HG03175 (cell line): ENCODE measurements around the gene HOXB3.

ENCODE experiments used
- ATAC-seq: cut with Tn5 transposase; IDR thresholded peaks from one replicate; pipeline ENCODE4 v1.9.1; 2021; ENCODE audit warnings: mild to moderate bottlenecking, moderate library complexity; ENCODE audit not compliant: unreplicated experiment

The HOXB3 gene

DNA sequence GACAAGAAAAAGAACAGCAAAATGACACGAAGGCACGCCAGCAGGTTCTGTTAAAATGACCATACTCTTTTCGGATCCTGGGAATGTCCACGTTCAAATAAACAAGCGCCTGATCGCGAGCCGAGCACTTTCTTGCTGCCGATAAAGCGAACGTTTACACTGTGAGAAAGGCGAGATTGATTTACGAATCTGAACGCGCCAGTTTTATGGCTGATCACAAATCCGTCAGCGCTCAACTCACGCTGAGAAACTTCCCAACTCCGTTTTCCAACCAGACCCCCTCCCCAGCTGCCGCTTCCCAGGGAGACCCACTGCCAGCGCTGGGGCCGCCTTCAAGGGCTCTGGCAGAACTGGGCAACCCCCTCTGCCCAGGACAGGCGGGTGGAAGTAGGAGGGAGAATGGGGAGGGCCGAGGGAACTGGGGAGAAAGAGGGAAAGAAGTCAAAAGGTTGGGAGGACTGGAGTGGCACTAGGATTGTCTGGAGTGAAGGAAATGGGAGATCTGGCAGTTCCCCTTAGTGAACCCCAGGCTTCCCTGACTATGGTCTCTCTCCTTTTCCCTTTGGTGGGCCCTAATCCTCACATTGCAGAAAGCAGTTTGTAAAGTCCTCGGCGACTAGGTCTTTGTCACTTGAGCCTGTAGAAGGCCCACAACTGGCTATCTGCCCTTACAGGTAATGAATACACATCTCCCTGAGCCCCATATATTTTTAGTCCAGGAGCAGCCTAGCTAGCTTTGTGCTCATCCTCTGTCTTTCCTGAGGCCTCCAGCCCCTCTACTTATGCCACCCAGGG, 18.8 kb downstream of the HOXB3 start:
- ATAC-seq, result no peak

DNA sequence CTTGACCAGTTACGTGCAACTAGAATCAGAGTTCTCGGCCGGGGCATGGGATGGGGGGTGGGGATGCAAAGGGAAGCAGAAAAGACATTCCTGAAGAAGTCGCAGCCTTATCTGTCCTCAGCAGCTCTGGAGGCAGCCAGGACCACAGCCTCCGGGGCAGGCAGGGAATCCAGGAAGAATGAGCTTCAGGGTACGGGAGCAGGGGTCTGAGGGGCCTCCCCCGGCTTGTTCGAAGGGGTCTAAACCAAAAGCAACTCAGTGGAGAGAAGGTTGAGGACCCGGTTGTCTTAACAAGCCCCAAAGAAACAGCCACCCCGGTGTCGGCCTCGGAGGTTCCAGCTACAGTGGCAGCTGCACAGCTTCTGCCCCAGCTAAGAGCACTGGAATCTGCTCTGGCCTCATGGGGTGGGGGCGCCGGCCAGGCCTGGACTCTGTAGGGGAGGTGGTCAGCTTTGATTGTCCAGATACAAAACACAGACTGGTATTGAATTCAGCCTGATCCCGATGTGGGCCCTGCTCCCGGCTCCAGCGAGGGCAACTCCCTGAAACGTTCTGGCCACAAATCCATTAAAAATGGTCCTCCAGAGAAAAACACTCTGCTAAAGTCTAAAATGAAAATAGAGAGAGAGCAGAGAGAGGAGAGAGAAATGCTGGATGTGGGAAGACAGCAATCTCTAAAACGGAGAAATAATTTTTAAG, 19.6 kb downstream of the HOXB3 start:
- ATAC-seq, result no peak

DNA sequence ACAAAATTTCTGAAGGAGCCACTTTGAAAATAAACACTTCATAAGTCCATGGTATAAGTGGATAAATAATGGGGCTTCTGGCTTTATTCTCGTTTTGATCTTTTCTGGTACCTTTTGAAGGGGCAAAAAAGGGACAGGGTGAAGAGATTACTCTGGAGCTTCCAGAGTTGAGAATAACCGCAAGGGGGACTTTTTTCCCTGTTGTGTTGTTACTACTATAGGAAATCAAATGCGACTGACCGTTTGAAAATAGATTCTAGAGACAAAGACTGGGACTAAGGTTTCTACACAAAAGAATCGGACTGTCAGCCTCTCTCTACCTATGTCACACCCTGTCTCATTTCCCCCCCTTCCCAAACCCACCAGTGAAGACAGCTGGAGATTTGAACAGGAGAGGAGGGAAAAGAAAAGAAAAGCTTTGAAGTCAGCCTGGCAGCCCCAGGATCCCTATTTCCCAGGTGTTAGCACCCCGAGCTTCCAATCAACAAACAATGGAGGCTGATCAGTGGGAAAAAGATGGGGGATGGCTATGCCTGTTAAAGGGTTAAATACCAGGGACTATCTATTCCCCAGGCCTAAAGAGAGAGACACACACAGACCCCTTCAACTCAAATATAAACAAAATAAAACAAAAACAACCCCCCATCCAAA, 20.2 kb downstream of the HOXB3 start:
- no peak for ATAC-seq

DNA sequence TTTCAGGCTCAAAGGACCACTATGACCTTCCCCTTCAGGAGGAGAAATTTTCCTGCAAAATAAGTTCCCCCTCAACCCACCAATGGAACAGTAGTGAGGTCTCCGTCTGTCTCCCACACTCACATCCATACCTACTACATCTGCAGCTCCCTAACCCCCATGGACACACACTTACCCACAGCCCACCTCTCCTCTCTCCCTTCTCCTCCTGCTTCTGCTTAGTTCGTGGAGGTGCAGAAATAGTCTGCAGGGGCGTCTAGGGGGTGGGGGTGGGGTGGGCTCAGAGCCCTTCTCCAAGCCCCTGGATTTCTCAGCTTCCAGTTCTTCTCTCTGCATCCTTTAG, 20.8 kb downstream of the HOXB3 start:
- no peak for ATAC-seq

DNA sequence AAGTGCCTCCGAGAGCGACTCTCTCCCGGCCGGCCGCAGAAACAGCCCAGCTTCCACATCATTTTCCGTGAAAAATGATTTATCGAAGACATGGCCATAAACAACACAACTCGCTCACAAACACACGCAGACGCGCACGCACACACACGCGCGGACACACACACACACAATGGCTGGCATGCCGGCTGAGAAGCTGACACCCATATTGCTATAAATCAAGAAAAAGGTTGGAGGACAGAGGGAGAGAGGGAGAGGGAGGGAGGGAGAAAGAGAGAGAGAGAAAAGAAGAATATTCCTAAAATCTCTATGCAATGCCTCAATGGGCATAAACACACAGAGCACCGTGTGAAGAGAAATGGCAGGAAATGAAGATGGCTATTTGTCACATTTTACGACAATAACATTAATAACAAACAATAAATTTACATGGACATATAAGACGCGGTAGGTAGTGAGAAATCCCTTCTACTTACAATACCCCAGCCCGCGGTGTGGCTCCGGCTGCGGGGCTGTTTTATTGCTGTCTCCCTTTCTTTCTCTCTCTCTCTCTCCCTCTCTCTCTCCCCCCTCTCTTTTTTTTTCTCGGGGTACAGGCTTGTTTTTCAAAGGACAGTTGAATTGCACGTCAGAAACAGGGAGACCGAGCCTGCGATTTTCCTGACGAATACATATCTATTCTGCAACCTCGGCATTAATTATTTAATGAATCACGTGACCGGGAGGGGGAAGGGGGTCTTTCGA, 21.4 kb downstream of the HOXB3 start:
- ATAC-seq, result no peak

DNA sequence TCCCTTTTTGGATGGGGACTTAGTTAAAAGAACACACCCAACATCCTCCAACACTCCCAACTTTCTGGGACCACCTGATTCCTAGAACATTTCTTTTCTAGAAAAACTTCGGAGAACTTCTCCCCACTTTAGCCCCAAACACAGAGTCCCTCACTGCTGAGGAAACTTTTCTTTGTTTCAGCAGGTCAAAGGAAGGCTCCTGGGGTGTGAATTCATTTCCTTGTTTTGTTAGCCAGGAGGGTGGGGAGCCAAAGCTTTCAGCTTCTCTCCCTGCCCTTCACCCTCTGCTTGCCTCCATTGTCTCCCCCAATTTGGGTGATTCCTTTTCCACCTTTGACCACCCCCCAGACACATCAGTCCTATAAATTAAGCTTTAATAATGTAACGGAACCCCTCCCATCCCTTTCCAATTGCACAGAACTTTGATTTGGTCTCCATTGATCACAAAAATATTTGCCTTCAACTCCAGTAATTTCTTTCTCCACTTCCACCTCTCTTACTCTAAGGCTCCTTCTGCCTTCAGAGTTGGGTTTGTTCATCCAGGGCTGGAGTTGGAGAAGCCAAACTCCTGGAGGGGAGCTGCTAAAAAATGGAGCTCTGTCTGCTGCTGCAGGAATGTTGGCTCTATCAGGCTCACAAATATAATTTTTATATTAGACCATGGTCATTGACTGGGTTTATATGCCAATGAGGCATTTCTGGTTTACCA, 22.2 kb downstream of the HOXB3 start:
- no peak for ATAC-seq

DNA sequence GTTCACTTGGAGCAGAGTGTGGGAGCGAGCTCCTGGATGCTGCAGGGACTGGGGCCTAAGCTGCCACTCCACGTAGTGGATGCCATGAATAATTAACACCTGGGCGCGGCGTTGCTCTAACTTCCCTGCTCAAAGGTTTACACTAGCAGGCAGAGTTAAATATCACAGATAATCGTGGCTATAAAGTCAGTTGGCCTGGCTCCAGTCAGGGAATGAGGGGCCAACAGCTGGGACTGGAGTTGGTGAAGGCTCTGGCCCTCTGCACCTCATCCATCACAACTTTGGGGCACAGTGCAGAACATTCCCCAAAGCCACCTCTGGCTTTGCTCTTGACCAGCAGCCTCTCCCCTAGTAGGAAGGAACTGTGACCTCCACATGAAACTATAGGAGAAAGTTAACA, 22.8 kb downstream of the HOXB3 start:
- no peak for ATAC-seq

DNA sequence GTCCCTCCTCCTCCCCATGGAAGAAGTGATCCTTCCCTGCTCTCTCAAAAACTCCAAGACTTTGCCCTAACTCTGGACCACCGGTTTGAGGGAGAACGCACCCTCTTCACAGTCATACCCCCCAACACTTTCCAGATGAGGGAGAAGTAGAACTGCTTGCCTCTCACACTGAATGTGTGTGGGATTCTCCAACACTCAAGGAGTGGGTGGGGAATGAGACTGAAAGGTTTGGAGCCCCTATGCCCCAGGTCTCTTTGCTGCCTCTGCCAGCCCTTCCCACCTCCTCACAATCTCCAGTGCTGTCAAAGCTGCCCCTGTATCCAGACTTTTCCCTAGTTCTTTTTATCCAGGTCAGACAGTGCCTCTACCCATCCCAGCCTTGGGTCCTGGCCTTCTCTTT, 23.3 kb downstream of the HOXB3 start:
- no peak for ATAC-seq

DNA sequence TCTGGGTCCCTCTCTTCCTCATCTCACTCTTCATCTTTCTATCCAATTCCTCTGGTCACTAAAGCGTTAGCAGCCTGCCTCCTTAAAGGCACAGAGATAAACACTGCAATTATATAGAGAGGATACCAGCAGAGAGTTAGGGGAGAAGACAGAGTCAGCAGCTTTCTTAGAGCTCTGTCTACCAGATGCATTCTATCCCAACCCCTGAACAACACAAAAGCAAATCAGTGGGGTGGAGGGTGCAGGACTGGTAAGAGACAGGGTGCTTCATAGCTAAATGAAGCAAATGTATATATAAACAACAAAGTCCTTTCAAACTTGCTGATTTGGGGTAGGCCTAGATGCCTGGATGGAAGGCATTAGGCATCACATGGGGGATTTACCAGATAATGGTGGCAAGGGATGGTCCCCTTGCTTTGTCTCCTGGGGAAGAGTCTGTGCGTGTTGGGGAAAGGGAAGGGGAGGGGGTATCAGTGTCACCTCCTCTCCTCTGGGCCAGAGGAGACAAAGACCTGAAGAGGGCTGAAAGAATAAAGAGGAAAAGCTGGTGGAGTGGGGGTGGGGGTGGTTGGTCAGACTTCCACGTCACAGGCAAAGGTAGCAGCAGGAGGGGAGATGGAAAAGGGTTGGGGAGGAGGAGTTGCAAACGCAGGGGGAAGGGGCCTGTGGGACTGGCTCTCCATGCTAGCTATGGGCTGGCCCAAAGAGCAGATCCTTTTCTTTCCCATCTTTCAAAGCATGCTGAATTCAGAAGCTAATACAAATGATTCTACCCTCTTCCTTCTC, 23.9 kb downstream of the HOXB3 start:
- ATAC-seq, result no peak

DNA sequence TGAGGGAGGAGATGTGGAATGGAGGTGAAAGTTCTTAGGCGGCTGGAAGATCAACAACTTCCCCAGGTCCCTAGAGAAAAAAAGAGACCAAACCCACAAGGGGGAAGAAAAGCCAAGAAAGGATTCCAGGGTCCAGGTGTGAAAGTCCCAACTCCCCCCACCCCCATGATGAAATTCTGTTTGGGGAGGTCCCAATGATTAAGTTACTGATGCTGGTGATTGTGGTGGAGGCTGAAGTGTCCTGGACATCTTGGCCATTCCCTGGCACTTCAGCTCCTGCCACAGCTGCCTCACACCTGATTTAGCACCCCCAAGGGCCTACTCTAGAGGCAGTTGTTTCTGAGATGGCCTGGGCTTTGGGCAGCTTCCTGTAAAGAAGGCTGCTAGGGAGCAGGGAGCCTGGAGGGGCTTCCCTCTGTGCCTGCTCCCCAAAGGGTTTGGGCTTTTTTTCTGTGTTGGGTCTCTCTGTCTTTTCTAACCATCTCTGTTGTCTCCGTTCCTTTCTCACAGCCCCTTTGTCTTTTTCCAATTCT, 25.0 kb downstream of the HOXB3 start:
- ATAC-seq, result no peak

DNA sequence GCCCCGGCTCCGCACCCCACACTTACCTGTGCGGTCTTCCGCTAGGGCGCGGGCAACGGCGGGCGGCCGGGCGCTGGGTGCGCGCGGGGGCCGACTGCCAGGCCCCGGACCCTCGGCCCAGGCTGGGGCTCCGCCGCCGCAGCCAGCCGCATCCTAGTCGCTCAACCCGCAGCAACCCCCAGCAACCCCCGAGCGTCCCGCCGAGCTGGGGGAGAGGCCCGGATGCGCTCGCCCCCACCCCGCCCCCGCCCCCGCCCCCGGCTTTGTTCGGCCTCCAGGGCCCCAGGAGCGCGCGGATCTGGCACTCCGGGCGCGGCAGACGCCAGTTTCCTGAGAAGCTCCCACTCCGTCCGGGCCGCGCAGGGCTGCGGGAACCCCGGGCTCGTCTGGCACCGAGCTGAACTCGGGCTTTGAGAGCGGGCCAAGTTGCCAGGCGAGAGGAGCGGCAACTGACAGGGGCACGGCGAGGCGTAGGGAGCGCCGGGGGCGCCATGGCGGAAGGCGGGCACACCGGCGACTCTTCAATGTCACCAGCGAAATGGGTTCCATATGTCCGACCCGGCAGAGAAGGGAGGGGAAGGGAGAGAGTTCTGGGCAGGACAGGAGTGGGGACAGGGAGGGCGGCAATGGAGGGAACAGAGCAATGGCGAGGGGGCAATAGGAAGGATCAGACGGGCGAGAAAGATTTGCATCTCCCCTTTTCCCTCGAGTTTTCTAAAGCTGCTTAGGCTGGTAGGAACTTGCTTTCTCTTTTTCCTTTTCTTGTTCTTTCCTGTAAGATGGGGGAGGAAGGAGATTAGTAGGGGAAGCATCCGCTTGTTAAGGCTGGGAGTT, 25.6 kb downstream of the HOXB3 start:
- no peak for ATAC-seq

DNA sequence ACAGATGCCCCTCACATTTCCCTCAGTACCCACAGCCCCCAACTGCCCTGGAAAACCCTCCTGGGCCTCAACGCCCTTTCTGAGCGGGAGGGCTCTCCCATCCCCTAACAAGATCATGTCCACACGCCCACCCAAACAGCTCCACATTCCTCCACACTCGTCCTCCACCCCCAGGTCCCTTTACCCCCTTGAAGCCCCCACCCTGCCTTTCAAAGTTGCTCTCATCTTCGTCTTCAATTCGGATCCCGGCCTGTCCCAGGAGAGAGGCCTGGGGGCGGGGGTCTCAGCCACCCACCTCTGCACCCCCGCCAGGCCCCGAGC, 26.2 kb downstream of the HOXB3 start:
- ATAC-seq, result no peak

DNA sequence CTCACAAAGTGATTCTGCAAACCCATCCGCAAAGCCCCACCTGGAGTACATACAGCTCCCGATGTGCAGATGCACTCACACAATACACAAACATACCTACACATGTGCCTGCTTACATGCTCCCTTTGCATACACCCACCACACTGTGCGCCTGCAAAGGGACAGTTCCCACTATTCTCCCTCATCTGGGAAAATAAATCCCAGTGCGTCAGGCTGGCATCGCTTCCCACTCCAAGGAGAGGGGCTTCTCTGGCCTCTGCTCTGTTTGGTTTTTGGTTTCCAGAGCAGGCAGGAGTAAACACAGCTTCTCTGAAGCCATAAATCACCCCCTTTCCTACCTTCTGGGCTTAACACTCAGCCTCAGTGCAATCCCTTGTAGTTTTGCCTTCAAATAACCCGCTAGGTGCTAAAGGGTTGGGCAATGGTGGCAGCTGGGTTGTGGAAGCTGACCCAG, 26.6 kb downstream of the HOXB3 start:
- no peak for ATAC-seq

DNA sequence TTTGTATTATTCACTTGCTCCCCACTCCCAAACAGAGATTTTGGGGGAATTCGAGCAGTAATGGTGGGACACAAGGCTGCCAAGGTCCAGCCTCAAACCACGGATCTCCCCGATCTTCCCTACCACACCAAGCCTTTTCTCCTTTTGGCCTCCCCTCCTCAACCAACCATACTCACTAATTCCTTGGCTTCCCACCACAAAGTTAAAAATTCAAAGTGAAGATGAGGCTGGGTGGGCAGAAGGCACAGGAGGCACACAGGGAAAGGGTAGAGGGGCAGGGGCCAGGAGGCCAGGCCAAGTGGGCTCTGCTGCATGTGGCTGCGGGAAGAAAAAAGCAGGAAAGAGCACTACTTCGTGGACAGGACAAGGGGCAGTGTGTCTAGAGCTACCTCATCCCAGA, 27.1 kb downstream of the HOXB3 start:
- no peak for ATAC-seq

DNA sequence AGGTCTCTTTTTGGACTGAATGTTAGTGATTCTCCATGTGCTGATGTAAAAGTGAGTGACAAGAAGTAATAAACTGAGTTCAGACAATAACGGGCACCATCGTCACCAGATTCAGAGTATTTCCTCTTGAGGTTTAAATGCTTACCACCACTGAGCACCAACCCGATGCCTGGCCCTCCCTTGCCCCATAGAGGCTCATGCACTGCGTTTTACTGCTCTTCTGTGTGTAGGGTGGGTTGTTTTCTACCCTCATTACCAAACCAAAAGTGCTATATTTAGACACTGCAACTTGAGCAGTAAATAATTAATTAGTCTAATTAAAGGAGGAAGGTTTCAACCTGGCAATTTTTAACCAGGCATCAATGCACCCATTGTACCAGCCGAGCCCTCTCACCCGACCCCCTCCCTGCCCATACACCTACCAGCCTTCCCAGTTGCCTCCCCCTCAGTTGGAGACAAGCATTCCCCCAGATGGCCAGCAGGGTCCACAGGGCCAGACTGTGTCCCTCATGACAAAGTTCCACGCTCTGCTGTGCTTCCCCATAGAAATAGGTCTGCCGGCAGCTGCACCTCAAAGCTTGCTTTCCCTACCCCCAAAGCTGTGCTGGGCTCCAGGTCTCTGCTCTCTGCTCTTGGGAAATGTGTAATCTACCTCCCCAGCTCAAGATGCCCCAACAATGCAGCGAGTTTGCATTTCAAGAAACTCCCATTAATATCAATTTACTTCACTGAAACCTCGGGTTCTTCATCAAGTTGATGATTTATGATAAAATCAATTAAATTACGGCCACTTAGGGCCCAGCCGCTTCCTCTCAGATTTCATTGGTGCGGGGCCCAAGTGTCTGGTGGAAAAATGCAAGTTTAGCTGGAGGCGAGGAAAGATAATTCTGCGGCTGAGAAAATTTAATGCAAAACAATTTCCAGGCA, 27.9 kb downstream of the HOXB3 start:
- peak; percentile 55 for ATAC-seq

DNA sequence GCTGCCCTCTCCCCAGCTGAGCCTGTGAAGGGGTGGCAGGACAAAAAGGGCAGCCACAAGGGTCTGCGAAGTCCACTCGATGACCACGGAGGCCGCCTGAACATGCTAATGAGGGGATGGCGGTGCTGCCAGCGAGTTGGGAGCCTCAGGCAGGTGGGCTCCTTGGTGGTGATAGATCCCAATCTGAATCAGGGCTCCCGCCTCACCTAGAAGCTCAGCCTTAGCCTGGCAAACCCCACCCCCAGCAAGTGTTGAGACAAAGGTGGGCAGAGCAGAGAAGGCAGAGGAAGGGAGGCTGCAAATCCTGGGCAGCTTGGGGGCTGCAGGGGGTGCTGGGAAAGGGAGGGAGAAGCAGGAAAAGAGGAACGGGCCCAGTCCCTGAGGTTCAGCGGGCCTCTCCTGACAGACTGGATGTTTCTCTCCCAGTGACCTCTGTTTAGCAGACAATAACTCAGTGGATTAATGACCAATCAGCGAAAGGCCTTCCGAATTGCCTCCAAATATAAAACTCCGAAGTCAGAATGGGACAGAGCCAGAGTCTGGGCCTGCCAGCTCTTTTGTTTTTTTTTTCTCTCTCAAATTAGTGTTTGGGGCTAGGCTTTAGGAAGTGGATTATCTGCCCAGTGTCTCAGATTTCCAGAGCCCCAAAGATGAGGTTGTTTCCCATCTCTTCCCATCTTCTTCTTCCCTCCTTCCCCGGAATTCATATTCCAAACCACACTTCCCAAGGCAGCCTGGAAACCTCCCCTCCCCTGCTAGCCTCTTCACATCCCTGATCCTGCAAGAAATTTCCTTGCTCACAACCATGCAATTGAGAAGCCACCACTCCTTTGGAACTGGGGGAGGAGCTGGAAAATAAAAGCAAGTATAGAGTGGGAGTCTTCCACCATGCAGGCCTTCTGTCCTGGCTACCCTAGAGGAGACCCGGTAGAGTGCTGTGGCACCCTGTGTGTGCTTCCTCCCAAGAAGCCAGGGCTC, 29.9 kb downstream of the HOXB3 start:
- ATAC-seq, result no peak
